GM18502 (cell line): ENCODE data around the gene GYG2.
A peak's percentile ranks its signal among the peaks of the same experiment; 100 is the strongest.
"Not testable (repeated sequence)": the region's sequence is repeated elsewhere in the genome, so short reads cannot be mapped to it uniquely, and the experiment has no call there.

Experiments
- ATAC-seq: cut with Tn5 transposase; IDR thresholded peaks from one replicate; pipeline ENCODE4 v1.9.1; 2021; ENCODE audit warnings: mild to moderate bottlenecking; ENCODE audit not compliant: unreplicated experiment, poor library complexity

GYG2 gene

GRCh38 chrX:2897690-2898623, 69.2 kb downstream of the GYG2 start:
- not testable (repeated sequence) for ATAC-seq

GRCh38 chrX:2898846-2899512, 70.2 kb downstream of the GYG2 start:
- no peak for ATAC-seq

GRCh38 chrX:2901367-2902036, 72.8 kb downstream of the GYG2 start:
- ATAC-seq: no peak

GRCh38 chrX:2902841-2903240, 74.1 kb downstream of the GYG2 start:
- no peak for ATAC-seq

- ATAC-seq: no peak
Observed at GRCh38 chrX:2903366-2903765, 74.6 kb downstream of the GYG2 start.

GRCh38 chrX:2907295-2907694, 78.6 kb downstream of the GYG2 start:
- no peak for ATAC-seq

- ATAC-seq: no peak
Observed at GRCh38 chrX:2908125-2908685, 79.5 kb downstream of the GYG2 start.

GRCh38 chrX:2910109-2910508, 81.4 kb downstream of the GYG2 start:
- no peak for ATAC-seq

GRCh38 chrX:2913118-2913517, 84.4 kb downstream of the GYG2 start:
- ATAC-seq: no peak

- ATAC-seq: no peak
Observed at GRCh38 chrX:2917767-2918166, 89.0 kb downstream of the GYG2 start.

GRCh38 chrX:2921193-2921592, 92.5 kb downstream of the GYG2 start:
- no peak for ATAC-seq

GRCh38 chrX:2921750-2922149, 93.0 kb downstream of the GYG2 start:
- no peak for ATAC-seq

- ATAC-seq: no peak
Observed at GRCh38 chrX:2924151-2924550, 95.4 kb downstream of the GYG2 start.

GRCh38 chrX:2926255-2926654, 97.5 kb downstream of the GYG2 start:
- ATAC-seq: not testable (repeated sequence)

- no peak for ATAC-seq
Observed at GRCh38 chrX:2926664-2927275, 98.0 kb downstream of the GYG2 start.

- no peak for ATAC-seq
Observed at GRCh38 chrX:2928191-2928582, 99.5 kb downstream of the GYG2 start.

GRCh38 chrX:2928583-2929434, 100.1 kb downstream of the GYG2 start, which contains the start of gene ARSD:
ARSD (minus strand) TSS chrX:2929339; CDS start chrX:2929275, 64 bp downstream.
- ATAC-seq: peak; percentile 92

- ATAC-seq: no peak
Observed at GRCh38 chrX:2931155-2931554, 102.4 kb downstream of the GYG2 start.

GRCh38 chrX:2931612-2932011, 102.9 kb downstream of the GYG2 start:
- no peak for ATAC-seq
